HCT116 (cell line): ENCODE measurements around the gene SEZ6L2. TPM values are rescaled to one million over a fixed set of nuclear protein-coding genes. Genes with fewer than 3 reads are reported as not detected.

Experiments
- ATAC-seq: fragments of 200-7000 bp; cut with Tn5 transposase; 2 replicates; pipeline ENCODE4 v1.9.1; 2020; ENCODE audit warnings: mild to moderate bottlenecking, moderate library complexity
- BruUV-seq: library from RNA; stranded (reverse); fragments of 400-500 nt; replicated peaks from 2 replicates; lab custom pipeline; 2021; lab: Mats Ljungman, UMichigan
- CTCF ChIA-PET: fragments of 300-600 bp; sonication (Branson Sonifier 250); formaldehyde crosslinking; loops from one replicate; lab custom pipeline; 2021; ENCODE audit warnings: antibody characterized with exemption; lab: Charles Lee
- POLR2A ChIA-PET: fragments of 300-600, 350-600 bp; sonication (Branson Sonifier 250); formaldehyde crosslinking; loops from one replicate; lab custom pipeline; 2021; ENCODE audit warnings: antibody characterized with exemption; lab: Charles Lee
- RAD21 ChIA-PET, 2 experiments: fragments of 300-600 bp; sonication (Branson Sonifier 250); formaldehyde crosslinking; loops; one replicate each; lab custom pipeline; 2023; ENCODE audit warnings: low total read pairs in 2 of 2; ENCODE audit not compliant: uncharacterized antibody in 2 of 2, unreplicated experiment in 2 of 2, low non-redundant PET in 1 of 2; lab: Charles Lee
- DNase-seq: peaks from one replicate; pipeline ENCODE4 v3.0.0-alpha.2; 2010; ENCODE audit warnings: low read depth, low spot score
- H2AFZ ChIP-seq: fragments of 200-600 bp; shearing (Covaris generic), sonication (generic); 2 replicates; pipeline ENCODE4 v1.6.1; 2017; ENCODE audit warnings: low read depth, mixed run types, mixed read lengths, antibody characterized with exemption, low read length; ENCODE audit not compliant: poor library complexity, severe bottlenecking
- H3K27ac ChIP-seq: 2 replicates; pipeline ENCODE4 v1.5.1; 2012; ENCODE audit warnings: low read depth, low read length
- H3K27me3 ChIP-seq: fragments of 200-600 bp; sonication (generic); 2 replicates; pipeline ENCODE4 v1.6.1; 2016; ENCODE audit warnings: mixed run types, low read length, mixed read lengths; ENCODE audit not compliant: insufficient read depth
- H3K36me3 ChIP-seq, 2 experiments: fragments of 200-500 bp in 1 of 2; fragments of 200-600 bp in 1 of 2; sonication (Bioruptor generic) in 1 of 2; sonication (generic) in 1 of 2; 2 replicates each; pipeline versions ENCODE4 v1.5.1 to v1.6.1; 2014 to 2016; ENCODE audit warnings: low read length in 2 of 2, inconsistent platforms in 1 of 2, mixed read lengths in 1 of 2, mixed run types in 1 of 2; ENCODE audit not compliant: insufficient read depth in 2 of 2, control insufficient read depth in 1 of 2
- H3K4me1 ChIP-seq, 2 experiments: fragments of 200-600 bp in 1 of 2; sonication (generic) in 1 of 2; 2 replicates each; pipeline versions ENCODE4 v1.5.1 to v1.6.1; 2012 to 2017; ENCODE audit warnings: low read length in 2 of 2, inconsistent platforms in 1 of 2, mild to moderate bottlenecking in 1 of 2, mixed read lengths in 1 of 2, mixed run types in 1 of 2, moderate library complexity in 1 of 2; ENCODE audit not compliant: insufficient read depth in 2 of 2, control insufficient read depth in 1 of 2
- H3K4me2 ChIP-seq: fragments of 200-600 bp; sonication (generic); 2 replicates; pipeline ENCODE4 v1.6.1; 2017; ENCODE audit warnings: mixed run types, low read length, mixed read lengths
- H3K4me3 ChIP-seq, 2 experiments: fragments of 200-600 bp in 1 of 2; sonication (generic) in 1 of 2; replicated peaks in 1 of 2; 2 replicates each; pipeline ENCODE4 v1.5.1; 2011 to 2016; ENCODE audit warnings: low read length in 2 of 2, control low read depth in 1 of 2, low read depth in 1 of 2, mild to moderate bottlenecking in 1 of 2, mixed read lengths in 1 of 2, mixed run types in 1 of 2
- H3K79me2 ChIP-seq: fragments of 200-600 bp; sonication (generic); 2 replicates; pipeline ENCODE4 v1.6.1; 2017; ENCODE audit warnings: mild to moderate bottlenecking, mixed run types, low read length, moderate library complexity, mixed read lengths; ENCODE audit not compliant: insufficient read depth
- H3K9ac ChIP-seq: fragments of 200-600 bp; sonication (generic); 2 replicates; pipeline ENCODE4 v1.6.1; 2016; ENCODE audit warnings: low read length, mixed read lengths
- H3K9me2 ChIP-seq: fragments of 200-600 bp; sonication (generic), shearing (Covaris generic); 2 replicates; pipeline ENCODE4 v1.6.1; 2017; ENCODE audit warnings: mixed run types, mild to moderate bottlenecking, moderate library complexity; ENCODE audit not compliant: insufficient read depth
- H3K9me3 ChIP-seq, 2 experiments: fragments of 200-500 bp in 1 of 2; fragments of 200-600 bp in 1 of 2; sonication (Bioruptor generic) in 1 of 2; sonication (generic) in 1 of 2; 2 replicates each; pipeline ENCODE4 v1.6.1; 2014 to 2017; ENCODE audit warnings: low read length in 2 of 2, mixed read lengths in 2 of 2, inconsistent platforms in 1 of 2, low read depth in 1 of 2, mild to moderate bottlenecking in 1 of 2, mixed run types in 1 of 2, moderate library complexity in 1 of 2; ENCODE audit not compliant: control insufficient read depth in 1 of 2, insufficient read depth in 1 of 2
- H4K20me1 ChIP-seq: fragments of 200-600 bp; sonication (generic), shearing (Covaris generic); 2 replicates; pipeline ENCODE4 v1.6.1; 2017; ENCODE audit warnings: mixed run types, mild to moderate bottlenecking, moderate library complexity; ENCODE audit not compliant: insufficient read depth
- CBX3 ChIP-seq: IDR thresholded peaks from 2 replicates; pipeline ENCODE4 v1.6.1; 2012; ENCODE audit warnings: low read depth
- CEBPB ChIP-seq: IDR thresholded peaks from 2 replicates; pipeline ENCODE4 v1.6.1; 2012; ENCODE audit warnings: low read depth
- EGR1 ChIP-seq: IDR thresholded peaks from 2 replicates; pipeline ENCODE4 v1.6.1; 2012; ENCODE audit warnings: low read depth
- ELF1 ChIP-seq: IDR thresholded peaks from 2 replicates; pipeline ENCODE4 v1.6.1; 2012; ENCODE audit warnings: low read depth, borderline replicate concordance
- EZH2 ChIP-seq: fragments of 200-600 bp; sonication (generic); IDR thresholded peaks from 2 replicates; pipeline ENCODE4 v1.6.1; 2017; ENCODE audit warnings: antibody characterized with exemption, mixed run types
- EZH2phosphoT487 ChIP-seq: fragments of 200-600 bp; IDR thresholded peaks from 2 replicates; pipeline ENCODE4 v1.6.1; 2018; ENCODE audit warnings: antibody characterized with exemption, borderline replicate concordance
- MAX ChIP-seq: IDR thresholded peaks from 2 replicates; pipeline ENCODE4 v1.6.1; 2012
- POLR2A ChIP-seq: IDR thresholded peaks from 2 replicates; pipeline ENCODE4 v1.7.0; 2011; ENCODE audit warnings: borderline replicate concordance; ENCODE audit not compliant: insufficient read depth, insufficient read length; ENCODE audit errors: extremely low read depth
- POLR2AphosphoS5 ChIP-seq: IDR thresholded peaks from 2 replicates; pipeline ENCODE4 v1.6.1; 2011; ENCODE audit warnings: mild to moderate bottlenecking, low read depth, low read length, moderate library complexity
- REST ChIP-seq: IDR thresholded peaks from 2 replicates; pipeline ENCODE4 v1.6.1; 2012; ENCODE audit warnings: low read depth
- SIN3A ChIP-seq: IDR thresholded peaks from 2 replicates; pipeline ENCODE4 v1.6.1; 2012; ENCODE audit warnings: low read depth
- SP1 ChIP-seq: IDR thresholded peaks from 2 replicates; pipeline ENCODE4 v1.6.1; 2012; ENCODE audit warnings: low read depth
- TCF7L2 ChIP-seq: IDR thresholded peaks from 2 replicates; pipeline ENCODE4 v1.7.0; 2011; ENCODE audit warnings: borderline replicate concordance, inconsistent platforms; ENCODE audit not compliant: insufficient read depth, insufficient read length; ENCODE audit errors: extremely low read depth
- YY1 ChIP-seq: IDR thresholded peaks from 2 replicates; pipeline ENCODE4 v1.6.1; 2011; ENCODE audit warnings: low read length, low read depth, moderate library complexity, mild to moderate bottlenecking; ENCODE audit not compliant: insufficient replicate concordance; ENCODE audit errors: extremely low read depth
- ZBTB33 ChIP-seq: IDR thresholded peaks from 2 replicates; pipeline ENCODE4 v1.6.1; 2011; ENCODE audit warnings: mild to moderate bottlenecking, low read length, moderate library complexity; ENCODE audit not compliant: insufficient replicate concordance; ENCODE audit errors: extremely low read depth
- ZFX ChIP-seq: fragments of 450-650 bp; IDR thresholded peaks from 2 replicates; pipeline ENCODE4 v1.6.1; 2017
- ZNF274 ChIP-seq: fragments of 200-500 bp; sonication (Bioruptor generic); IDR thresholded peaks from 2 replicates; pipeline ENCODE4 v1.6.1; 2014; ENCODE audit warnings: mild to moderate bottlenecking, low read depth, low read length, inconsistent platforms
- intact Hi-C: fragments of 100-400 bp; cut with micrococcal nuclease; formaldehyde crosslinking; loops from 2 replicates; pipeline ENCODE4 v1.10.0; 2022
- total RNA-seq: library from RNA; stranded (reverse); gene quantifications from one replicate; pipeline ENCODE4 v1.2.1, GENCODE V29; 2021; ENCODE audit not compliant: unreplicated experiment

The SEZ6L2 gene
- total RNA-seq, 1 experiment from 2014 or later, result 49.3 TPM

- H3K9me3 ChIP-seq, result no peaks in the 10 kb centered on the region
- DNase-seq (peak; percentile 66), ATAC-seq (peak; percentile 93)
- ChIA-PET RAD21 (interaction anchor here in 1 of 2 experiments (0.7 kb wide), 1 partner anchor 22 kb away, joined by 3 read pairs; the partner anchor contains the start of gene SEZ6L2), CTCF (no interaction called here), POLR2A (no interaction called here)
- H3K79me2 ChIP-seq, result no peaks in the 10 kb centered on the region
- H3K27ac ChIP-seq, result no peak overlapping the region
- no peaks in the 10 kb centered on the region for H3K27me3 ChIP-seq
- no peaks in the 10 kb centered on the region for H3K36me3 ChIP-seq
- H3K9ac ChIP-seq, result no peak overlapping the region
- TF ChIP-seq ZBTB33 (no peak), POLR2A (no peak), MAX (no peak), ZFX (no peak), CBX3 (no peak), ELF1 (no peak), SIN3A (no peak), ZNF274 (no peak), EZH2 (no peak), POLR2AphosphoS5 (no peak), CEBPB (no peak), SP1 (no peak), YY1 (no peak), EZH2phosphoT487 (no peak), EGR1 (no peak), REST (no peak), TCF7L2 (no peak)
- no peak overlapping the region for H3K4me2 ChIP-seq
- intact Hi-C loops, result no loop called here
- H3K9me2 ChIP-seq, result no peaks in the 10 kb centered on the region
- no peaks in the 10 kb centered on the region for H4K20me1 ChIP-seq
- 0 out of 4 replicates have a peak, but pooled peaks cover 0 to 4% of the 10 kb centered on the region in 2 experiments for H3K4me1 ChIP-seq
- H3K4me3 ChIP-seq, result no peak overlapping the region
- no peak overlapping the region for H2AFZ ChIP-seq
- no TSS peak for BruUV-seq
Observed at GRCh38 chr16:29877266-29877961, 21.9 kb downstream of the SEZ6L2 start.
